GM11168 (cell line): ENCODE data around the gene CSMD2.
"Not testable (repeated sequence)": the region's sequence is repeated elsewhere in the genome, so short reads cannot be mapped to it uniquely, and the experiment has no call there.

ENCODE experiments used
- in situ Hi-C: fragments of 300-500 bp; cut with MboI; formaldehyde crosslinking; loops from one replicate; pipeline ENCODE4 v1.12.0; 2022; ENCODE audit warnings: low sequenced_read_pairs; ENCODE audit not compliant: unreplicated experiment

The CSMD2 gene

GRCh38 chr1:34164771-34165391, at the start of gene CSMD2:
TSS of gene CSMD2 (minus strand) at chr1:34165230. CDS start at chr1:34165097, 133 bp downstream.
- in situ Hi-C loops, result no loop called here

- in situ Hi-C loops, result no loop called here
These were observed 48.9 kb upstream of the CSMD2 start for GRCh38 chr1:34213956-34214355.

- in situ Hi-C loops, result no loop called here
These were observed 47.6 kb upstream of the CSMD2 start for GRCh38 chr1:34212673-34213072.

GRCh38 chr1:34199927-34200326, 34.9 kb upstream of the CSMD2 start:
- in situ Hi-C loops, result no loop called here

GRCh38 chr1:34192621-34193020, 27.6 kb upstream of the CSMD2 start:
- in situ Hi-C loops, result no loop called here

GRCh38 chr1:34190692-34191091, 25.7 kb upstream of the CSMD2 start:
- in situ Hi-C loops, result no loop called here

- in situ Hi-C loops, result no loop called here
These were observed 24.0 kb upstream of the CSMD2 start for GRCh38 chr1:34188985-34189384.

GRCh38 chr1:34188418-34188817, 23.4 kb upstream of the CSMD2 start:
- in situ Hi-C loops, result no loop called here

- in situ Hi-C loops, result no loop called here
These were observed 21.9 kb upstream of the CSMD2 start for GRCh38 chr1:34186741-34187494.

GRCh38 chr1:34183381-34183780, 18.4 kb upstream of the CSMD2 start:
- in situ Hi-C loops, result not testable (repeated sequence)

GRCh38 chr1:34178072-34178471, 13.0 kb upstream of the CSMD2 start:
- in situ Hi-C loops, result no loop called here

GRCh38 chr1:34176830-34177603, 12.0 kb upstream of the CSMD2 start, which contains the start of gene C1orf94:
TSS of gene C1orf94 (plus strand) at chr1:34176907. CDS start at chr1:34177790, 883 bp downstream.
- in situ Hi-C loops, result no loop called here

- in situ Hi-C loops, result no loop called here
These were observed 10.7 kb upstream of the CSMD2 start for GRCh38 chr1:34175744-34176143.

- in situ Hi-C loops, result no loop called here
These were observed 2.4 kb upstream of the CSMD2 start for GRCh38 chr1:34167389-34167788.

- in situ Hi-C loops, result no loop called here
These were observed 1.8 kb upstream of the CSMD2 start for GRCh38 chr1:34166625-34167361.

GRCh38 chr1:34166191-34166624, 1.2 kb upstream of the CSMD2 start:
- in situ Hi-C loops, result no loop called here

GRCh38 chr1:34165422-34165921, 442 bp upstream of the CSMD2 start:
- in situ Hi-C loops, result no loop called here

GRCh38 chr1:34163792-34164731, 968 bp downstream of the CSMD2 start:
- in situ Hi-C loops, result no loop called here
